CD14-positive monocyte (primary cell): Measurements from ENCODE around the gene CPA3. TPM values are rescaled to one million over a fixed set of nuclear protein-coding genes. Genes with fewer than 3 reads are reported as not detected.

ENCODE experiments used
- DNase-seq, 3 donors: peaks; one replicate each; pipeline ENCODE4 v3.0.0-alpha.2; 2011 to 2022
- H2AFZ ChIP-seq: 2 replicates; pipeline ENCODE4 v1.6.0; 2012; ENCODE audit warnings: mild to moderate bottlenecking, low read depth, low read length, inconsistent platforms; ENCODE audit not compliant: insufficient read depth, poor library complexity, severe bottlenecking
- H3K27ac ChIP-seq, 2 donors: 1 replicate in 1 of 2; 2 replicates in 1 of 2; pipeline ENCODE4 v1.5.1; 2012 to 2013; ENCODE audit warnings: low read length in 2 of 2, control low read depth in 1 of 2, inconsistent platforms in 1 of 2, low read depth in 1 of 2, mild to moderate bottlenecking in 1 of 2
- H3K27me3 ChIP-seq, 2 donors: one replicate each; pipeline versions ENCODE4 v1.6.0 to v1.6.1; 2011 to 2013; ENCODE audit warnings: low read length in 2 of 2; ENCODE audit not compliant: control insufficient read depth in 2 of 2, insufficient read depth in 2 of 2
- H3K36me3 ChIP-seq, 2 donors: replicated peaks in 1 of 2; 1 replicate in 1 of 2; 2 replicates in 1 of 2; pipeline versions ENCODE4 v1.5.1 to v1.6.1; 2012 to 2013; ENCODE audit warnings: low read length in 2 of 2, control low read depth in 1 of 2, inconsistent platforms in 1 of 2, mild to moderate bottlenecking in 1 of 2; ENCODE audit not compliant: insufficient read depth in 2 of 2, control insufficient read depth in 1 of 2
- H3K4me1 ChIP-seq, 2 donors: 1 replicate in 1 of 2; 2 replicates in 1 of 2; pipeline versions ENCODE4 v1.5.1 to v1.6.1; 2012 to 2013; ENCODE audit warnings: low read length in 2 of 2, control low read depth in 1 of 2, inconsistent platforms in 1 of 2, mild to moderate bottlenecking in 1 of 2, moderate library complexity in 1 of 2; ENCODE audit not compliant: insufficient read depth in 2 of 2, control insufficient read depth in 1 of 2
- H3K4me2 ChIP-seq: replicated peaks from 2 replicates; pipeline ENCODE3; 2012; ENCODE audit warnings: low read length, moderate library complexity, mild to moderate bottlenecking; ENCODE audit not compliant: poor library complexity, severe bottlenecking; ENCODE audit errors: extremely low read depth
- H3K4me3 ChIP-seq, 3 experiments: fragments of 200-600 bp in 1 of 3; sonication (generic) in 1 of 3; replicated peaks in 1 of 3; 1 replicate in 2 of 3; 2 replicates in 1 of 3; pipeline ENCODE4 v1.5.1; 2011 to 2013; ENCODE audit warnings: low read length in 3 of 3, mild to moderate bottlenecking in 3 of 3, control low read depth in 2 of 3, low read depth in 2 of 3, inconsistent platforms in 1 of 3, moderate library complexity in 1 of 3
- H3K79me2 ChIP-seq: 2 replicates; pipeline ENCODE4 v1.6.0; 2012; ENCODE audit warnings: mild to moderate bottlenecking, control low read depth, inconsistent platforms, low read length, moderate library complexity; ENCODE audit not compliant: insufficient read depth
- H3K9ac ChIP-seq: 2 replicates; pipeline ENCODE4 v1.6.0; 2017; ENCODE audit warnings: low read length, mild to moderate bottlenecking; ENCODE audit not compliant: insufficient read depth, poor library complexity, severe bottlenecking
- H3K9me3 ChIP-seq, 2 donors: replicated peaks in 1 of 2; 1 replicate in 1 of 2; 2 replicates in 1 of 2; pipeline versions ENCODE4 v1.5.1 to v1.6.1; 2012 to 2013; ENCODE audit warnings: low read length in 2 of 2, control low read depth in 1 of 2; ENCODE audit not compliant: control insufficient read depth in 1 of 2, insufficient read depth in 1 of 2
- H4K20me1 ChIP-seq: 2 replicates; pipeline ENCODE4 v1.6.0; 2012; ENCODE audit warnings: mild to moderate bottlenecking, low read length, control low read depth, moderate library complexity; ENCODE audit not compliant: insufficient read depth
- H3K27ac Mint-ChIP-seq, 7 donors: one replicate each; pipeline ENCODE4 v1.8.0; 2020; ENCODE audit warnings: mild to moderate bottlenecking in 7 of 7, mixed read lengths in 7 of 7, moderate library complexity in 6 of 7, inconsistent platforms in 2 of 7
- H3K27me3 Mint-ChIP-seq, 3 donors: one replicate each; pipeline ENCODE4 v1.8.0; 2021 to 2022; ENCODE audit warnings: low read depth in 3 of 3, mild to moderate bottlenecking in 3 of 3, mixed read lengths in 3 of 3, moderate library complexity in 3 of 3, inconsistent platforms in 1 of 3
- H3K36me3 Mint-ChIP-seq, 2 donors: one replicate each; pipeline ENCODE4 v1.8.0; 2020; ENCODE audit warnings: mixed read lengths in 2 of 2, inconsistent platforms in 1 of 2, mild to moderate bottlenecking in 1 of 2
- H3K4me1 Mint-ChIP-seq: one replicate; pipeline ENCODE4 v1.8.0; 2020; ENCODE audit warnings: mild to moderate bottlenecking, mixed read lengths
- H3K4me3 Mint-ChIP-seq, 2 donors: one replicate each; pipeline ENCODE4 v1.8.0; 2020; ENCODE audit warnings: mild to moderate bottlenecking in 2 of 2, mixed read lengths in 2 of 2, moderate library complexity in 1 of 2
- H3K9me3 Mint-ChIP-seq, 7 donors: one replicate each; pipeline ENCODE4 v1.8.0; 2020 to 2022; ENCODE audit warnings: mixed read lengths in 7 of 7, mild to moderate bottlenecking in 6 of 7, moderate library complexity in 6 of 7, inconsistent platforms in 2 of 7
- WGBS: methylation state at CpG from one replicate; pipeline ENCODE4 v1.1.5; 2013; ENCODE audit warnings: missing lambda C conversion rate; ENCODE audit not compliant: insufficient coverage; 5-methylcytosine and 5-hydroxymethylcytosine counted together
- intact Hi-C, 2 donors: fragments of 100-400 bp; cut with micrococcal nuclease; formaldehyde crosslinking; loops; one replicate each; pipeline versions ENCODE4 v1.15.0 to v1.15.1; 2023
- polyA plus RNA-seq, 3 donors: library from polyadenylated mRNA; depleted of rRNA in 1 of 3; unstranded in 2 of 3; stranded (reverse) in 1 of 3; fragments of 300-500 nt in 2 of 3; fragments of >200 nt in 1 of 3; fragmentation: Illumina TruSeq in 2 of 3; gene quantifications; 1 replicate in 2 of 3; 2 replicates in 1 of 3; pipeline ENCODE4 v1.2.3, GENCODE V29; 2012 to 2021
- TF ChIP-seq, protein P1 (sequence below): fragments of 200-600 bp; IDR thresholded peaks from one replicate; pipeline ENCODE4 v1.8.0; 2022; ENCODE audit warnings: antibody characterized with exemption, mild to moderate bottlenecking

CPA3 gene
- polyA plus RNA-seq, 3 donors = not detected

DNA sequence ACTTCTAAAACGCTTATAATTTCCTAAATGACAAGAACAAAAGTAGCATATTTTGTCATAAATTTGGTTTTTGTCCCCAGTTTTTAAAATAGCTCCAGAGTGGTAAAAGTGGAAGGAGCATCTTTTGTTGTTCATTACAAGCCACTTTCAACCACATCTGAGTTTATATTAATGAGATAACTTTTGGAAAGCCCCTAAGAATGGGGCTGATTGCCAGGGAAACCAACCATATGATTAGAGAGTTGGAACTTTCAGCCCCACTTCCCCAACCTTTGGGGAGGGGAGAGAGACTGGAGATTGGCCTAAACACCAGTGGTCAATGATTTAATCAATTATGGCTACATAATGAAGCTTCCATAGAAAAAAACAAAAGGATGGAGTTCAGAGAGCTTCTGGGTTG lies 57.4 kb downstream of the CPA3 start:
- intact Hi-C loops = no loop called here
- H3K36me3 Mint-ChIP-seq = no peaks in the 10 kb centered on the region
- no peak for DNase-seq
- TF ChIP-seq, protein P1, sequence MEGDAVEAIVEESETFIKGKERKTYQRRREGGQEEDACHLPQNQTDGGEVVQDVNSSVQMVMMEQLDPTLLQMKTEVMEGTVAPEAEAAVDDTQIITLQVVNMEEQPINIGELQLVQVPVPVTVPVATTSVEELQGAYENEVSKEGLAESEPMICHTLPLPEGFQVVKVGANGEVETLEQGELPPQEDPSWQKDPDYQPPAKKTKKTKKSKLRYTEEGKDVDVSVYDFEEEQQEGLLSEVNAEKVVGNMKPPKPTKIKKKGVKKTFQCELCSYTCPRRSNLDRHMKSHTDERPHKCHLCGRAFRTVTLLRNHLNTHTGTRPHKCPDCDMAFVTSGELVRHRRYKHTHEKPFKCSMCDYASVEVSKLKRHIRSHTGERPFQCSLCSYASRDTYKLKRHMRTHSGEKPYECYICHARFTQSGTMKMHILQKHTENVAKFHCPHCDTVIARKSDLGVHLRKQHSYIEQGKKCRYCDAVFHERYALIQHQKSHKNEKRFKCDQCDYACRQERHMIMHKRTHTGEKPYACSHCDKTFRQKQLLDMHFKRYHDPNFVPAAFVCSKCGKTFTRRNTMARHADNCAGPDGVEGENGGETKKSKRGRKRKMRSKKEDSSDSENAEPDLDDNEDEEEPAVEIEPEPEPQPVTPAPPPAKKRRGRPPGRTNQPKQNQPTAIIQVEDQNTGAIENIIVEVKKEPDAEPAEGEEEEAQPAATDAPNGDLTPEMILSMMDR = no peak
- H3K4me3 Mint-ChIP-seq = no peak overlapping the region
- WGBS = no CpG with 5 or more reads among the region's 1 CpG
- H3K27me3 Mint-ChIP-seq = peaks cover 2% of the 10 kb centered on the region in 3 donors
- H3K9me3 Mint-ChIP-seq = peaks cover 0 to 12% (median 4%) of the 10 kb centered on the region in 7 donors
- Histone ChIP-seq H3K27me3 (no peaks in the 10 kb centered on the region), H3K9me3 (no peaks in the 10 kb centered on the region), H3K36me3 (no peaks in the 10 kb centered on the region), H3K4me2 (no peak overlapping the region), H4K20me1 (no peaks in the 10 kb centered on the region), H2AFZ (no peak overlapping the region), H3K79me2 (no peaks in the 10 kb centered on the region), H3K4me1 (no peaks in the 10 kb centered on the region), H3K9ac (no peak overlapping the region), H3K27ac (no peak overlapping the region), H3K4me3 (no peak overlapping the region)
- no peaks in the 10 kb centered on the region for H3K4me1 Mint-ChIP-seq
- H3K27ac Mint-ChIP-seq = peak overlapping the region in 1 of 7 donors; percentile 72

DNA sequence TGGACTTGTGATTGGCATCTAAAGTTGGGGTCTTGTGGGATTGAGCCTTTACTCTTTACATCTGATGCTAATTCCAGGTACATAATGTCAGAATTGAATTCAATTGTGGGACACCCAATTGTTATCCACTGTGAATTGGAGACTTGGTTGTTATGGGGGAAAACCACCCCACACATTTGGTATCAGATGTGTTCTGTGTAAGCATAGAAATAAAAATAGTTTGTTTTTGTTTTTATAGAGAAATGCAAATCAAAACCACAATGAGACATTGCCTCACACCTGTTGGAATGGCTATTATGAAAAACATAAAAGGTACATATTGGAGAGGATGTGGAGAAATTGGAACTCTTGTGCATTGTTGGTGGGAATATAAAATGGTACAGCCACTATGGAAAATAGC lies 58.5 kb downstream of the CPA3 start:
- Mint-ChIP-seq H3K4me1 (no peaks in the 10 kb centered on the region), H3K27ac (no peak overlapping the region), H3K27me3 (peaks cover 2% of the 10 kb centered on the region in 3 donors), H3K4me3 (no peak overlapping the region), H3K9me3 (peaks cover 0 to 12% (median 4%) of the 10 kb centered on the region in 7 donors), H3K36me3 (no peaks in the 10 kb centered on the region)
- no peak overlapping the region for H3K9ac ChIP-seq
- DNase-seq = no peak
- no peaks in the 10 kb centered on the region for H3K36me3 ChIP-seq
- no peak overlapping the region for H3K4me2 ChIP-seq
- intact Hi-C loops = no loop called here
- H3K79me2 ChIP-seq = no peaks in the 10 kb centered on the region
- no peak overlapping the region for H3K27ac ChIP-seq
- H2AFZ ChIP-seq = no peak overlapping the region
- H3K4me3 ChIP-seq = no peak overlapping the region
- TF ChIP-seq, protein P1 = no peak
- H3K27me3 ChIP-seq = no peaks in the 10 kb centered on the region
- H3K9me3 ChIP-seq = no peaks in the 10 kb centered on the region
- H4K20me1 ChIP-seq = no peaks in the 10 kb centered on the region
- no peaks in the 10 kb centered on the region for H3K4me1 ChIP-seq
